Measurements from ENCODE around the gene GATAD2B. TPM values are rescaled to one million over a fixed set of nuclear protein-coding genes. Genes with fewer than 3 reads are reported as not detected.

Gene GATAD2B
- 3.3 and 4.8 TPM in 2 replicates for total RNA-seq
- 5.2 and 6.9 TPM in 2 replicates for polyA plus RNA-seq
- 8.5 and 9.0 TPM in 2 replicates for polyA plus RNA-seq (2012)
- polyA minus RNA-seq (ENCODE audit: low replicate concordance) = 51.6 and 63.9 TPM in 2 replicates

DNA sequence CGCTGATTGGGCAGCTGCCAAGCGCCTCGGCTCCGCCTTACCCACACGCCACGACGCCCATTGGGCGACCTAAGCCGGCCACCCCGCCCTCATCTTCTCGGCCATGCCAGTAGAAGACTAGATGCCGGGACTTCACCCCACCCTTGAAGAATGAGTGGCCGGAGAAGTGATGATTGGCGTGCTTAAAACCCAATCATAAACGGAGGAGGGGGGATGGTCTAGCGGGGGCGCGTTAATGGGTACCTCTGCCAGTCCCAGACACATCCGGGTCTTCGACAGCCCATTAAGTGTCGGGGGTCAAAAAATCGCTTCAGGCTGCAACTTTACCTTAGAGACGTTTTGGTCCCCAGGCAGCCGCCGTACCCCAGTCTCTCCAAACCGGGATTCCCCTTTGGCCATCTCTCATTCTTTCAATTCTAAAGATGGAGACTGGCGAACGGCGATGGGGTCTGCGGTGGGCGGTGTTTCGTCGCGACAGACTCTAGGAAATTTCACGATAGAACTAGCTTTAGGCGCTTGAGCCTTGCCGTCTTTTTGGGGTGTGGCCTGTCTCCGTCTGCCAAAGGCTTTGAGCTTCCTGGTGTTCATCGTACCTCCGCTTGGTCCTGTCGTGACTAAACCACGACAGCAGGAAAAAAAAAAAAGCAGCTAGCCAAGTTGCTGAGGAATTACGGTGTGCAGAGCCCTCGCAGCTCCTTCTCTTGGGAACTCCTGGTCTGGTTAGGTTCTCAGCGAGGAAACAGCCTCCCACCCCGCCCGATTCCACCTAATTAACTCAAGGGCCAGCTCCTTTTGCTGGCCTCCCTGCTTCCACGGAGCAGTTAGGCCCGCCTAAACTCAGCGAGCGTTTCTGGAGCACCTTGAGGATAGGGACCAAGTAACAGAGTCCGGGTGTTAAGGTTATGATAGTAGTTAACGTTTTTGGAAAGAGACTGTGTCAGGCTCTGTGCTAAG lies at the start of gene GATAD2B:
TSS of gene GATAD2B (minus strand) at position 1 of the 954 bp plus-strand sequence. CDS start 94,625 bp downstream, outside the sequence.
- Histone ChIP-seq H4K20me1 (ENCODE audit: control insufficient read depth, extremely low read depth, insufficient read depth, low read length) (peaks cover 3% of the 10 kb centered on the region), H3K4me2 (ENCODE audit: extremely low read depth, insufficient read depth, low read length) (peak within 1 kb of the TSS; percentile 97), H3K9me3 (ENCODE audit: control insufficient read depth, insufficient read depth, low read depth, low read length) (no peaks in the 10 kb centered on the region), H3K36me3 (ENCODE audit: control insufficient read depth, insufficient read depth, low read length) (no peaks in the 10 kb centered on the region), H3K4me3 (replicated peaks in 1 of 4; ENCODE audit: control extremely low read depth in 1 of 4, insufficient read depth in 1 of 4, low read depth in 3 of 4, low read length in 4 of 4) (peak within 1 kb of the TSS; percentile 78 to 92 (median 86)), H3K9ac (ENCODE audit: insufficient read depth, low read length) (peak within 1 kb of the TSS; percentile 61), H2AFZ (ENCODE audit: low read length) (peak within 1 kb of the TSS; percentile 74), H3K27ac (ENCODE audit: insufficient read depth, low read length) (peak within 1 kb of the TSS; percentile 70), H3K4me1 (ENCODE audit: control insufficient read depth, extremely low read depth, insufficient read depth, low read length) (peaks cover 18% of the 10 kb centered on the region), H3K27me3 (ENCODE audit: control insufficient read depth, insufficient read depth, low read length) (no peaks in the 10 kb centered on the region), H3K79me2 (ENCODE audit: control insufficient read depth, insufficient read depth, low read length) (peaks cover 29% of the 10 kb centered on the region)
- no peak for TF ChIP-seq EZH2 (IDR thresholded peaks at IDR 0.05; ENCODE audit: low read length, missing control alignments)
- TF ChIP-seq, protein P1, sequence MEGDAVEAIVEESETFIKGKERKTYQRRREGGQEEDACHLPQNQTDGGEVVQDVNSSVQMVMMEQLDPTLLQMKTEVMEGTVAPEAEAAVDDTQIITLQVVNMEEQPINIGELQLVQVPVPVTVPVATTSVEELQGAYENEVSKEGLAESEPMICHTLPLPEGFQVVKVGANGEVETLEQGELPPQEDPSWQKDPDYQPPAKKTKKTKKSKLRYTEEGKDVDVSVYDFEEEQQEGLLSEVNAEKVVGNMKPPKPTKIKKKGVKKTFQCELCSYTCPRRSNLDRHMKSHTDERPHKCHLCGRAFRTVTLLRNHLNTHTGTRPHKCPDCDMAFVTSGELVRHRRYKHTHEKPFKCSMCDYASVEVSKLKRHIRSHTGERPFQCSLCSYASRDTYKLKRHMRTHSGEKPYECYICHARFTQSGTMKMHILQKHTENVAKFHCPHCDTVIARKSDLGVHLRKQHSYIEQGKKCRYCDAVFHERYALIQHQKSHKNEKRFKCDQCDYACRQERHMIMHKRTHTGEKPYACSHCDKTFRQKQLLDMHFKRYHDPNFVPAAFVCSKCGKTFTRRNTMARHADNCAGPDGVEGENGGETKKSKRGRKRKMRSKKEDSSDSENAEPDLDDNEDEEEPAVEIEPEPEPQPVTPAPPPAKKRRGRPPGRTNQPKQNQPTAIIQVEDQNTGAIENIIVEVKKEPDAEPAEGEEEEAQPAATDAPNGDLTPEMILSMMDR (conservative IDR thresholded peaks at IDR 0.05 in 1 of 2, IDR thresholded peaks at IDR 0.05 in 1 of 2; ENCODE audit: low read depth in 1 of 2, low read length in 2 of 2) = no peak
- peak; percentile 100 for DNase-seq (ENCODE audit: low read depth in 2 of 2)

DNA sequence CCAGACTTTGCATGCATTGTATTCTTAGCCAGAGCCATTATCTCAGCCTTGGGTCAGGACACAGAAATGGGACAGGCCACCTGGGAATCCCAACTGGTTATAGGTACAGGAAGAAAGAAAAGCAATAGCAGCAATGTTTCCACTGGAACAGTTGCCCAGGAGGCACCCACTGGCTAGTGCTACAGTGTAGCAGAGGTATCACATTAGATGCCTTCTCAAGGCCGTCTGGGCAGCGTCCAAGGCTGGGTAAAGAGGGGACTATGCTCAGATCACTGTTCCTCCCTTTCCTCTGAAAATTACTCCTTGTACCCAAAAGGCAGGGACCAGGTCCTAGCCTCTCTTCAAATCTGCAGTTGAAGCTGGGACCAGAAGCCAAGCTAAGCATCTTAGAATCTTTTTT lies 47.6 kb upstream of the GATAD2B start:
- DNase-seq (ENCODE audit: low read depth in 2 of 2) = no peak
- H3K4me2 ChIP-seq (ENCODE audit: extremely low read depth, insufficient read depth, low read length) = no peak overlapping the region

DNA sequence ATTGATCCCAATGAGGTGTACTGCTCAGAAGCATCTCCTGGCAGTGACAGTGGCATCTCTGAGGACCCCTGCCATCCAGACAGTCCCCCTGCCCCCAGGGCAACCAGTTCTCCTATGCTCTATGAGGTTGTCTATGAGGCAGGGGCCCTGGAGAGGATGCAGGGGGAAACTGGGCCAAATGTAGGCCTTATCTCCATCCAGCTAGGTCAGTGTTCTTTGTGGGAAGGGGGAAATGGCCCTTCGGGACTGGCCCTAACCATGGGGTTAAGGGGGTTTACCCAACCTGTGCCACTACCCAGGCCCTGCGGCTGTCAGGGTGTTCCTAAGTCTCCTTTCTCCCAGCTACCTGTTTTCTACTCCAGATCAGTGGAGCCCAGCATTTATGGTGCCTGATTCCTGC lies 46.2 kb upstream of the GATAD2B start:
- Histone ChIP-seq H3K4me1 (ENCODE audit: control insufficient read depth, extremely low read depth, insufficient read depth, low read length) (peaks cover 6% of the 10 kb centered on the region), H3K4me2 (ENCODE audit: extremely low read depth, insufficient read depth, low read length) (no peak overlapping the region), H3K9me3 (ENCODE audit: control insufficient read depth, insufficient read depth, low read depth, low read length) (no peaks in the 10 kb centered on the region), H3K4me3 (replicated peaks in 1 of 4; ENCODE audit: control extremely low read depth in 1 of 4, insufficient read depth in 1 of 4, low read depth in 3 of 4, low read length in 4 of 4) (peak overlapping the region in 1 of 4 experiments; percentile 90), H3K79me2 (ENCODE audit: control insufficient read depth, insufficient read depth, low read length) (no peaks in the 10 kb centered on the region), H3K27me3 (ENCODE audit: control insufficient read depth, insufficient read depth, low read length) (no peaks in the 10 kb centered on the region), H3K36me3 (ENCODE audit: control insufficient read depth, insufficient read depth, low read length) (peaks cover 7% of the 10 kb centered on the region), H4K20me1 (ENCODE audit: control insufficient read depth, extremely low read depth, insufficient read depth, low read length) (no peaks in the 10 kb centered on the region), H3K27ac (ENCODE audit: insufficient read depth, low read length) (no peak overlapping the region), H2AFZ (ENCODE audit: low read length) (no peak overlapping the region), H3K9ac (ENCODE audit: insufficient read depth, low read length) (no peak overlapping the region)
- TF ChIP-seq EZH2 (IDR thresholded peaks at IDR 0.05; ENCODE audit: low read length, missing control alignments) = no peak
- TF ChIP-seq, protein P1 (conservative IDR thresholded peaks at IDR 0.05 in 1 of 2, IDR thresholded peaks at IDR 0.05 in 1 of 2; ENCODE audit: low read depth in 1 of 2, low read length in 2 of 2) = no peak
- DNase-seq (ENCODE audit: low read depth in 2 of 2) = no peak

More for the DNA sequence above, 47.6 kb upstream of the GATAD2B start:
- no peaks in the 10 kb centered on the region for H3K27me3 ChIP-seq (ENCODE audit: control insufficient read depth, insufficient read depth, low read length)
- TF ChIP-seq EZH2 (IDR thresholded peaks at IDR 0.05; ENCODE audit: low read length, missing control alignments) = no peak
- TF ChIP-seq, protein P1 (conservative IDR thresholded peaks at IDR 0.05 in 1 of 2, IDR thresholded peaks at IDR 0.05 in 1 of 2; ENCODE audit: low read depth in 1 of 2, low read length in 2 of 2) = no peak
- no peak overlapping the region for H3K9ac ChIP-seq (ENCODE audit: insufficient read depth, low read length)
- H2AFZ ChIP-seq (ENCODE audit: low read length) = no peak overlapping the region
- H3K4me1 ChIP-seq (ENCODE audit: control insufficient read depth, extremely low read depth, insufficient read depth, low read length) = peaks cover 6% of the 10 kb centered on the region
- H3K27ac ChIP-seq (ENCODE audit: insufficient read depth, low read length) = no peak overlapping the region
- H3K9me3 ChIP-seq (ENCODE audit: control insufficient read depth, insufficient read depth, low read depth, low read length) = no peaks in the 10 kb centered on the region
- H4K20me1 ChIP-seq (ENCODE audit: control insufficient read depth, extremely low read depth, insufficient read depth, low read length) = no peaks in the 10 kb centered on the region
- H3K79me2 ChIP-seq (ENCODE audit: control insufficient read depth, insufficient read depth, low read length) = no peaks in the 10 kb centered on the region
- no peak overlapping the region for H3K4me3 ChIP-seq (replicated peaks in 1 of 4; ENCODE audit: control extremely low read depth in 1 of 4, insufficient read depth in 1 of 4, low read depth in 3 of 4, low read length in 4 of 4)
- H3K36me3 ChIP-seq (ENCODE audit: control insufficient read depth, insufficient read depth, low read length) = peaks cover 11% of the 10 kb centered on the region

All from fibroblast of lung (primary cell).